Right lung (tissue), 5 donors: Measurements from ENCODE around the gene THBD. TPM values are rescaled to one million over a fixed set of nuclear protein-coding genes. Genes with fewer than 3 reads are reported as not detected.
"Not testable (repeated sequence)": the region's sequence is repeated elsewhere in the genome, so short reads cannot be mapped to it uniquely, and the experiment has no call there.

Experiments
- DNase-seq, 2 donors: peaks; one replicate each; pipeline ENCODE4 v3.0.0-alpha.2; 2013
- polyA plus RNA-seq, 5 donors: library from polyadenylated mRNA; unstranded; fragments of 120-200 nt; gene quantifications; one replicate each; pipeline versions ENCODE4 v1.2.1 to v1.2.3, GENCODE V29; 2013; ENCODE audit warnings: inconsistent platforms in 1 of 5, low replicate concordance in 1 of 5; ENCODE audit not compliant: insufficient read length in 5 of 5, insufficient read depth in 1 of 5

The THBD gene
- polyA plus RNA-seq, 5 donors: 29.1 to 54.4 (median 42.2) TPM

- no peak for DNase-seq
Measured at GRCh38 chr20:23039136-23039875, 10.2 kb downstream of the THBD start.

GRCh38 chr20:23037017-23037481, 12.4 kb downstream of the THBD start:
- DNase-seq: no peak

GRCh38 chr20:23036371-23036770, 13.1 kb downstream of the THBD start:
- no peak for DNase-seq

DNA sequence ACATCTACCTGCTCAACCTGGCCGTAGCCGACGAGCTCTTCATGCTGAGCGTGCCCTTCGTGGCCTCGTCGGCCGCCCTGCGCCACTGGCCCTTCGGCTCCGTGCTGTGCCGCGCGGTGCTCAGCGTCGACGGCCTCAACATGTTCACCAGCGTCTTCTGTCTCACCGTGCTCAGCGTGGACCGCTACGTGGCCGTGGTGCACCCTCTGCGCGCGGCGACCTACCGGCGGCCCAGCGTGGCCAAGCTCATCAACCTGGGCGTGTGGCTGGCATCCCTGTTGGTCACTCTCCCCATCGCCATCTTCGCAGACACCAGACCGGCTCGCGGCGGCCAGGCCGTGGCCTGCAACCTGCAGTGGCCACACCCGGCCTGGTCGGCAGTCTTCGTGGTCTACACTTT, 13.7 kb downstream of the THBD start:
- no peak for DNase-seq

DNA sequence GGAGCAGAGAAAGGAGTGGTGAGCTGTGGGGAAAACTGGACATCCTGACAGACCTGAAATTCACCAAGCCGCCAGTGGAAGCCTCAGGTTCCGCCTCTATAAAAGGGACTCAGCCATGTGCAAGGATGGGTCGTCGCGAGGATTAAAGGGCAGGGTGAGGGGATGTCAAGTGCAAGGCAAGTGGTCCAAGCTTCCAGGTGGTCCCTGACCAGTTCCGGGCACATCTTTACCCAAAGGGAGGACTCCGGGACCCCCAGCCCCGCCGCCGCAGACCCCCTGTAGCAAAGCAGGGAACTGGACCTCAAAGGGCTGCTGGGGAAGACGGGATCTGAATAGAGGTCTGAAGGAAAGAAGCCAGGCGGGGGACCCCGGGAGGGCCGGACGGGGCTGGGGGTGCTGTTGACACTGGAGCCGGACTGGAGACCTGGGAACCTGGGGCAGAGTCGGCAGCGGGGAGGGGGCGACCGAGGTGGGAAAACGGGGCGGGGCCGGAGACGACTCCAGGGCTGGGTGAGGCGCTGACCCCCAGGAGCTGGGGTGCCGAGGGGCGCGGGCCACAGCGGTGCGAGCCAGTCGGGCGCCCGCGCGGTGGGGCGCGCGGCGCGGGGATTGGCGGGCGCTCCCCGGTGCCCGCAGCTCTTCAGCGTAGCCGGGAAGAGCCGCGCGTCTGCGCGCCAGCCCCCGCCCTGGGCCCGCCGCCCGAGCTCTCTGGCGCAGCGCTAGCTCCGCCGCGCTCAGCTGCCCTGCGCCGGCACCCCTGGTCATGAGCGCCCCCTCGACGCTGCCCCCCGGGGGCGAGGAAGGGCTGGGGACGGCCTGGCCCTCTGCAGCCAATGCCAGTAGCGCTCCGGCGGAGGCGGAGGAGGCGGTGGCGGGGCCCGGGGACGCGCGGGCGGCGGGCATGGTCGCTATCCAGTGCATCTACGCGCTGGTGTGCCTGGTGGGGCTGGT, 14.5 kb downstream of the THBD start, which contains the start of gene SSTR4:
SSTR4 (plus strand) TSS at position 592 of the 951 bp plus-strand sequence; CDS start at position 764, 172 bp downstream.
- DNase-seq: no peak

GRCh38 chr20:23033918-23034317, 15.6 kb downstream of the THBD start:
- DNase-seq: no peak

- DNase-seq: no peak
Measured at GRCh38 chr20:23032750-23033078, 16.8 kb downstream of the THBD start.

GRCh38 chr20:23032056-23032749, 17.3 kb downstream of the THBD start:
- DNase-seq: no peak

- DNase-seq: no peak
Measured at GRCh38 chr20:23031346-23031745, 18.1 kb downstream of the THBD start.

DNA sequence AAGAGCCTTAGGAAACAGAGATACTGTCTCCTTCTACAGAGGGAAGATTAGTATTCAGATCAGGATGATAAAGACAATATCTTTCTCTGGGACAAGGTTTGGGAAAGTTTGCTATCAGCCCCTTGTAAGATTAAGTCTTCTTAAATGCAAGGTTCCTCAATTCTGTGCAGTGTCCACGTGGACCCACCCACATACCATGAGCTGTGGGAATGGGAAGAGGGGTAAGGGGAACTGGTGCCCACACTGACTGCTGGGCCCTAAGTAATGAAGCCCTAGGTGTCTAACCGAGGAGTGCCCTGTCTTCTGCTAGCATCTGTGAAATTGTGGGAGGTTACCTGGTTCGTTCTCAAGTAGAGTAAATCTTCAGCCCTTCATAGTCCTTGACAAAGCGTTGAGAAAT, 20.1 kb downstream of the THBD start:
- DNase-seq: no peak

DNA sequence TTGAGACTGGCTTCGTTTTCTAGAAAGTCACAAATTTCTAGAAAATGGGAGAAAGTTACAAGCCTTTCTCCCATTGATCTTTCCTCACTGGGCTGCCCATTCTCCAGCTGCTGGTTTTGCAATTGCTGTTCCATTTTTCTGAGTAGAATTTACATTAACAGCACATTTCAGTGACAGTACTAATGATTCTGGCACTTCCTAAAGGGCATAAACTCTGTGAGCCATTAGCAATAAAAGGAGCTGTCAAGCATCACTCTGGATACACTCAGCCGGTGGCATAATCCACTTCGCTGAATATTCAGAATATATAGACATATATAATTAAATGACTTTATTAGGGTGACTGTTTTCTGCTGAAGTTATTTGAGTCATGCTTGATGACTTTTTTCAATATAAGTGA, 21.1 kb downstream of the THBD start:
- DNase-seq: no peak

DNA sequence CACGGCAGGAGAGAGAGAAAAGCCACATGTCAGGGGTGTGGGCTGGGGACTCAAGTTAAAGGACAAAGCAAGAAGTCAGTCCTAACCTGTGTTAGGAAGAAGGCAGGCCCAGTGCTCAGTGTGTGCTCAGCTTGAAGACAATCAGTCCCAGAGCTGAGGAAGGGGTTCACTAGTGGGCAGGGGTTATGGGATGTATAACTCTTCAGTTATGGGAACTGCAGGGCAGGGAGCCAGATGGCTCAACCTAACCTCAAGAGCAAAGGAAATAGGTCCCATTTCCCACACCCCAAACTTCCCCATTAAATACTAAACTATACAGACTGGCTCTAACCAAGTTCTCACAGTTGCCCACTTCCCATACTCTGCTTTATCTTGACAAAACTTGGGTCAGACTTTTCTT, 21.8 kb downstream of the THBD start:
- no peak for DNase-seq

DNA sequence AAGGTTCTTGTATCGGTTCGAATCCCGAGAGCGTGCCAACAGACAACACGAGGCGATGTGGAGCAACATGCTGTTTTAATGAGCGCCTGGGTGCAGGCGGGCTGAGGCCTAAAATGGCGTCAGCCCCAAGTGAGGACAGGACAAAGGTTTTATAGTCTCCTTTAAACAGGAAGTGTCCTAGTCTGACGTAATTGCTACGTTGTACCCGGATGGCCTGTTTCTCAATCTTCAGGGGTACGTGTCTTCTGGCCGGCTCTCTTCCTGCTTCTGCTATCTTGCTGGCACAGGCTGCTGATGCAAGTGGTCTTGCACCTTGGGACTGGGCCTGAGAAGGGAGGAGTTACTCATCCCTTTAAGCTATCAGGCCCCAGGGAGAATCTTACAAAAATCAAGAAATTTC, 24.0 kb downstream of the THBD start:
- DNase-seq: not testable (repeated sequence)

- DNase-seq: no peak
Measured at GRCh38 chr20:23024701-23025100, 24.8 kb downstream of the THBD start.

DNA sequence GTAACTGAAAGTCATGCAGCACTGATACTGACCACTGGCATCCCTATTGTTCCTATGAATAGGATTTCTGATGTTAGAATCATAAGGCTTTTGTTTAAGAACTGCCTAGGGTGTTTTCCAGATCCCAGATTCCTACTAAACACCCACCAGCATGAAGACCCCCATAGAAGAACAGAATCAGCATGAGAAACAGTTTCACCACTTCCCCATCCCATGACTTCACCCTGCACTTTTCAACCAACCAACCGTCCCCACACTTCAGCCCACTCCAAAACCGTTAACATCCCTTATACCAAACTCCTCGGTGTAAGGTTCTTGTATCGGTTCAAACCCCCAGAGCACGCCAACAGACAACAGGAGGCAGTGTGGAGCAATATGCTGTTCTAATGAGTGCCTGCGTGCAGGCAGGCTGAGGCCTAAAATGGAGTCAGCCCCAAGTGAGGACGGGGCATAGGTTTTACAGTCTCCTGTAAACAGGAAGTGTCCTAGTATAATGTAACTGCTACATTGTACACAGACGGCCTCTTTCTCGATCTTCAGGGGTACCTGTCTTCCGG, 25.8 kb downstream of the THBD start:
- no peak for DNase-seq

DNA sequence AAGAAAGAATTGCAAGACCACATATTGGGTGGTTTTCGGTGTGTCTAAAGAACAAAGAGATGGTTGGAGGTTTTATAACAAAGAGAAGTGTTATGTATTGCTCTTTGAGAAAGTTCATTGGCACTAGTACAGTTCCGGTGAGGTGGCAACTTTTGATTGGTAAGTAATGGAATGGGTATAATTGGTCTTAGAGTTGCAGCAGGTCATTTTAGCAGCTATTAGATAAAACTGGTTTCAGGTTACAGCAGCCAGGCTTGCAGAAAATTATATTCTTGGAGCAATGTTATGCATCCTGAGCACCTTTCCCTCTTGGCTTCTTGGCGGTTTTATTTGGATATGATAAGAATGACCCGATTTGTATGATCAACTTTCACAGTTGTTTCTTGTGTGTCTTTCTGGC, 26.6 kb downstream of the THBD start:
- DNase-seq: no peak

- DNase-seq: no peak
Measured at GRCh38 chr20:23021951-23022350, 27.5 kb downstream of the THBD start.

DNA sequence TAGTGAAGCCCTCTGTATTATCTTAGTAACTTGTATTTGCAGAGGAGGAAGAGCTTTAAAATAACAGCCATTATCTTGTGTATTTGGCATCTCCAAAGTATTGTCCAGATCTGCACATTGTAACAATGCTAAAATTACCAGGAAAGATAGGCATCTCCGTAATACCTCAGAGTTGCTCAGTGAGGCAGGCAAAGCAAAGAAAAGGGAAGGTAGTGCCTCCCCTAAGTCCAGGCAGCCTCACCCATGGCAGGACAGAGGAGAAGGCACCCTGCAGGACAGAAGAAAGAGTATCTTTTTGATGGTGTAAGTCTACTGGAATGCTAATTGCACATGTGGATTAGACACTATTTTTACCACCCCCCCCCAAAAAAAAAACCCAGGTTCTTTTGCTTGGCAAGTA, 27.9 kb downstream of the THBD start:
- DNase-seq: no peak

DNA sequence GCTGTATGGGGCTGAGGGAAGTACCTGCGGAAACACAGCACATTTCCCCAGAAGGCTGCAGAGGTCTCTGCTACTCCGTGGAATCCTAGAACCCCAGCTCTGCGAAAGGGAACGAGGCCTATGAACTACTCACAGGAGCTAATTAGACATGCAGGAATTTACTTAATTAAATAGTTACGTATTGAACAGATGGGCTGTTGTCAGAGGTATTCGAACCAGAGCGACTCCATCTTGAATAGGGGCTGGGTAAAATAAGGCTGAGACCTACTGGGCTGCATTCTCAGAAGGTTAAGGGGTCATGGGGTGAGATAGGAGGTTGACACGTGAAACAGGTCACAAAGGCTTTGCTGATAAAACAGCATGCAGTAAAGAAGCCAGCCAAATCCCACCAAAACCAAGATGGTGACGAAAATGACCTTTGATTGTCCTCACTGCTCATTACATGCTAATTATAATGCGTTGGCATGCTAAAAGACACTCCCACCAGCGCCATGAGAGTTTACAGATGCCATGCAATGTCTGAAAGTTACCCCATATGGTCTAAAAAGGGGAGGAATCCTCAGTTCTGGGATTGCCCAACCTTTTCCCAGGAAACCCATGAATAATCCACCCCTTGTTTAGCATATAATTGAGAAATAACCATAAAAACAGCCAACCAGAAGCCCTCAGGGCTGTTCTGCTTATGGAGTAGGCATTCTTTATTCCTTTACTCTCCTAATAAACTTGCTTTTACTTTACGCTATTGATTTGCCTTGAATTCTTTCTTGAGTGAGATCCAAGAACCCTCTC, 29.0 kb downstream of the THBD start:
- no peak for DNase-seq

DNA sequence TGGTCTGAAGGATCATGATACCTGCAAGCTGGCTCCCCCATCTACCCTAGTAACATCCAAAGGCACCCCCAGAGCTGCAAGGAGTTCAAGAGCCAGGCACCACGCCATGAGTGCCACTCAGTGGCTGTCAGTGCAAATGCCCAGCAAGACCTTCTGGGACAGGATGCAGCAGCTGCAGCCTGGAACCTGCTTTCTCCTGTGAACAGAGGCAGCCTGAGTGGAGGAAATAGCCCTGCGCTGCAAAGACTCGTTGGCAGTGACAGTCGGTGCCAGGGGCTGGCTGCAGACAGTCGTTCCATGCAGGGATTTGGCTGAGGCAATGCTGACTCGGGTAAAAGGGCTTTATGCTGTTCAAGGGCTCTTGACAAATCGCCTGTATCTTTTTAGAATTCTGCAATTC, 30.1 kb downstream of the THBD start:
- no peak for DNase-seq

DNA sequence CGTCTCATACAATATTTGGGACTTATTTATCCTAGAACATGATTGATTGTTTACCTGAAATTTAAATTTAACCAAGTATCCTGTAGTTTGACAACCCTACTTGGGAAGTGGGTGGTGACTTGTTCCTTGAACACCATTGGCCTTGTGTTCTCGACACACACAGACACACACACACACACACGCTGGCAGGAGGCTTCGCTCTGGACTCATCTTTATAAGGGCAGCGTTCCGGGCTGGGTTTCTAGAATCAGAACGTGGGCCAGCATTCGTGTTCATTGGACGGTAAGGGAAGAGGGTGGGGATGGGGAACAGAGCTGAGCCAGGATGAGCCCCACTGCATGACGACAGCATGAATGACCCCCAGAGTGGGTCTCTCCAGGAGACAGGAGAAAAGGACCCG, 30.5 kb downstream of the THBD start:
- no peak for DNase-seq
